Ishikawa (cell line): ENCODE data around the gene MPST.

Experiments
- CEBPB ChIP-seq: IDR thresholded peaks from 2 replicates; pipeline ENCODE4 v1.6.1; 2012
- CREB1 ChIP-seq: IDR thresholded peaks from 2 replicates; pipeline ENCODE4 v1.6.1; 2012; ENCODE audit warnings: low read depth
- EGR1 ChIP-seq: IDR thresholded peaks from 2 replicates; pipeline ENCODE4 v1.6.1; 2012
- EP300 ChIP-seq: IDR thresholded peaks from 2 replicates; pipeline ENCODE4 v1.6.1; 2012; ENCODE audit warnings: borderline replicate concordance
- FOXM1 ChIP-seq: IDR thresholded peaks from 2 replicates; pipeline ENCODE4 v1.6.1; 2012; ENCODE audit warnings: low read depth, borderline replicate concordance
- MAX ChIP-seq: IDR thresholded peaks from 2 replicates; pipeline ENCODE4 v1.6.1; 2012
- NFIC ChIP-seq: IDR thresholded peaks from 2 replicates; pipeline ENCODE4 v1.6.1; 2012
- RAD21 ChIP-seq: IDR thresholded peaks from 2 replicates; pipeline ENCODE4 v1.6.1; 2012; ENCODE audit warnings: low read depth
- REST ChIP-seq: IDR thresholded peaks from 2 replicates; pipeline ENCODE4 v1.6.1; 2012; ENCODE audit warnings: low read depth, mild to moderate bottlenecking
- TAF1 ChIP-seq: IDR thresholded peaks from 2 replicates; pipeline ENCODE4 v1.6.1; 2012; ENCODE audit warnings: low read depth, mild to moderate bottlenecking
- TCF12 ChIP-seq: IDR thresholded peaks from 2 replicates; pipeline ENCODE4 v1.6.1; 2012; ENCODE audit warnings: low read depth
- TEAD4 ChIP-seq: IDR thresholded peaks from 2 replicates; pipeline ENCODE4 v1.6.1; 2012
- USF1 ChIP-seq: IDR thresholded peaks from 2 replicates; pipeline ENCODE4 v1.6.1; 2012
- YY1 ChIP-seq: IDR thresholded peaks from 2 replicates; pipeline ENCODE4 v1.6.1; 2012; ENCODE audit warnings: low read depth
- ZBTB7A ChIP-seq: IDR thresholded peaks from 2 replicates; pipeline ENCODE4 v1.6.1; 2012; ENCODE audit warnings: low read depth

MPST gene

GRCh38 chr22:37022483-37023337 lies 3.2 kb downstream of the MPST start:
- no peak for TF ChIP-seq CEBPB
- TF ChIP-seq TEAD4, result no peak
- TF ChIP-seq YY1, result no peak
- TF ChIP-seq FOXM1, result no peak
- TF ChIP-seq EP300, result no peak
- no peak for TF ChIP-seq CREB1
- no peak for TF ChIP-seq REST
- no peak for TF ChIP-seq TAF1
- TF ChIP-seq ZBTB7A, result no peak
- TF ChIP-seq TCF12, result no peak
- no peak for TF ChIP-seq RAD21
- no peak for TF ChIP-seq NFIC
- TF ChIP-seq EGR1, result no peak
- TF ChIP-seq MAX, result no peak
- no peak for TF ChIP-seq USF1

GRCh38 chr22:37023743-37024338 lies 4.3 kb downstream of the MPST start:
- TF ChIP-seq TEAD4 (no peak), REST (no peak), FOXM1 (no peak), EGR1 (no peak), NFIC (no peak), ZBTB7A (no peak), USF1 (no peak), CEBPB (no peak), CREB1 (no peak), TAF1 (no peak), TCF12 (no peak), YY1 (no peak), EP300 (no peak), MAX (no peak), RAD21 (no peak)

- TF ChIP-seq TEAD4, result no peak
- TF ChIP-seq YY1, result no peak
- no peak for TF ChIP-seq CREB1
- TF ChIP-seq TAF1, result no peak
- no peak for TF ChIP-seq TCF12
- no peak for TF ChIP-seq CEBPB
- no peak for TF ChIP-seq REST
- no peak for TF ChIP-seq RAD21
- no peak for TF ChIP-seq USF1
- no peak for TF ChIP-seq EGR1
- no peak for TF ChIP-seq FOXM1
- TF ChIP-seq ZBTB7A, result no peak
- no peak for TF ChIP-seq EP300
- no peak for TF ChIP-seq MAX
- TF ChIP-seq NFIC, result no peak
Observed at GRCh38 chr22:37024339-37025157, 5.0 kb downstream of the MPST start.
